Suprapubic skin (tissue), 4 donors: ENCODE results near the gene CLASRP.

Experiments used
- EP300 ChIP-seq: sonication (generic); formaldehyde crosslinking; IDR thresholded peaks from one replicate; pipeline ENCODE4 v1.6.1; 2017; ENCODE audit warnings: antibody characterized with exemption
- POLR2AphosphoS5 ChIP-seq, 3 donors: sonication (generic); formaldehyde crosslinking; IDR thresholded peaks; one replicate each; pipeline ENCODE4 v1.6.1; 2017; ENCODE audit warnings: antibody characterized with exemption in 3 of 3
- TF ChIP-seq, protein P1 (sequence below), 2 donors: fragments of 200-600 bp in 1 of 2; fragments of 450-650 bp in 1 of 2; sonication (generic) in 1 of 2; IDR thresholded peaks; one replicate each; pipeline ENCODE4 v1.5.1; 2016 to 2019; ENCODE audit warnings: antibody characterized with exemption in 2 of 2, mild to moderate bottlenecking in 1 of 2, moderate library complexity in 1 of 2

DNA sequence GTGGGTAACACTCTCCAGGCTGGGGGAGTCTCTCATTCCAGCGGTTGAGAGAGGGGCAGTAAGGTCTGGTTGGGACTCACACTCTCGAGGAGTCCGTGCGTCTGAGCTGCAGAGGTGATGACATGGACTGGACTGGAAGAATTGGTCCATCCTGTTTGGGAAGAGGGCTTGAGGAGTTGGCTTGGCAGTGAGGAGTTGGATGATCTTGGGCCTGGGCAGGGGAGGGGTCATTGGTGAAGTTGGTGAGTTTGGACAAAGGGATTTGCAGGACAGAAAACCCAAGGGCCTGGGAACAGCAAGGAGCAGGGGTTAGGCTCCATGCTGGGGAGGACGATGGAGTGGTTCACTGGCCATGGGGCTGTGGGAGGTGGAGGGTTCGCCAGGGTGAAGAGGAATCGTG is 57.9 kb downstream of the CLASRP start:
- TF ChIP-seq, protein P1, sequence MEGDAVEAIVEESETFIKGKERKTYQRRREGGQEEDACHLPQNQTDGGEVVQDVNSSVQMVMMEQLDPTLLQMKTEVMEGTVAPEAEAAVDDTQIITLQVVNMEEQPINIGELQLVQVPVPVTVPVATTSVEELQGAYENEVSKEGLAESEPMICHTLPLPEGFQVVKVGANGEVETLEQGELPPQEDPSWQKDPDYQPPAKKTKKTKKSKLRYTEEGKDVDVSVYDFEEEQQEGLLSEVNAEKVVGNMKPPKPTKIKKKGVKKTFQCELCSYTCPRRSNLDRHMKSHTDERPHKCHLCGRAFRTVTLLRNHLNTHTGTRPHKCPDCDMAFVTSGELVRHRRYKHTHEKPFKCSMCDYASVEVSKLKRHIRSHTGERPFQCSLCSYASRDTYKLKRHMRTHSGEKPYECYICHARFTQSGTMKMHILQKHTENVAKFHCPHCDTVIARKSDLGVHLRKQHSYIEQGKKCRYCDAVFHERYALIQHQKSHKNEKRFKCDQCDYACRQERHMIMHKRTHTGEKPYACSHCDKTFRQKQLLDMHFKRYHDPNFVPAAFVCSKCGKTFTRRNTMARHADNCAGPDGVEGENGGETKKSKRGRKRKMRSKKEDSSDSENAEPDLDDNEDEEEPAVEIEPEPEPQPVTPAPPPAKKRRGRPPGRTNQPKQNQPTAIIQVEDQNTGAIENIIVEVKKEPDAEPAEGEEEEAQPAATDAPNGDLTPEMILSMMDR (IDR thresholded peaks at IDR 0.05) = no peak
- TF ChIP-seq EP300 (no peak), POLR2AphosphoS5 (IDR thresholded peaks at IDR 0.05) (no peak)
